Testis (tissue), 3 donors: ENCODE results near the gene ITGAE. TPM values are rescaled to one million over a fixed set of nuclear protein-coding genes. Genes with fewer than 3 reads are reported as not detected.

Source experiments
- DNase-seq: peaks from one replicate; pipeline ENCODE4 v3.0.0-alpha.2; 2019
- H3K27ac ChIP-seq, 2 donors: fragments of 200-600 bp; sonication (generic); one replicate each; pipeline ENCODE4 v1.5.1; 2019
- H3K27me3 ChIP-seq: fragments of 200-600 bp; sonication (generic); one replicate; pipeline ENCODE4 v1.5.1; 2019
- H3K36me3 ChIP-seq: fragments of 200-600 bp; sonication (generic); one replicate; pipeline ENCODE4 v1.5.1; 2017; ENCODE audit warnings: low read depth; ENCODE audit errors: missing control alignments
- H3K4me1 ChIP-seq: fragments of 200-600 bp; sonication (generic); one replicate; pipeline ENCODE4 v1.5.1; 2019
- H3K4me3 ChIP-seq, 2 donors: fragments of 200-600 bp; sonication (generic); one replicate each; pipeline ENCODE4 v1.5.1; 2017 to 2019
- H3K9me3 ChIP-seq: fragments of 200-600 bp; sonication (generic); one replicate; pipeline ENCODE4 v1.5.1; 2017
- POLR2A ChIP-seq: fragments of 450-650 bp; IDR thresholded peaks from one replicate; pipeline ENCODE4 v1.6.1; 2017; ENCODE audit warnings: antibody characterized with exemption, mild to moderate bottlenecking, moderate library complexity
- WGBS, 2 donors: methylation state at CpG; one replicate each; pipeline ENCODE4 v1.1.5; 2018; 5-methylcytosine and 5-hydroxymethylcytosine counted together
- intact Hi-C: fragments of 100-400 bp; cut with DNase I; formaldehyde crosslinking; loops from one replicate; pipeline ENCODE4 v1.15.1; 2023; ENCODE audit warnings: low total_unique reads
- polyA plus RNA-seq: library from polyadenylated mRNA; stranded (reverse); fragments of 350-450 nt; fragmentation: Illumina TruSeq; extraction: RNeasy Lipid Tissue Mini Kit (QIAGEN cat#74804); gene quantifications from one replicate; pipeline ENCODE4 v1.2.3, GENCODE V29; 2014; ENCODE audit warnings: low read depth, low replicate concordance; ENCODE audit not compliant: insufficient read depth
- total RNA-seq, 2 donors: library from RNA; depleted of rRNA; stranded (reverse); fragments of >200 nt; gene quantifications; one replicate each; pipeline ENCODE4 v1.2.3, GENCODE V29; 2016
- TF ChIP-seq, protein P1 (sequence below), 3 experiments: fragments of 450-650 bp in 2 of 3; fragments of 200-600 bp in 1 of 3; sonication (generic) in 1 of 3; IDR thresholded peaks; one replicate each; pipeline ENCODE4 v1.5.1; 2016 to 2019; ENCODE audit warnings: antibody characterized with exemption in 3 of 3, mild to moderate bottlenecking in 2 of 3, moderate library complexity in 1 of 3

ITGAE gene
- total and polyA plus RNA-seq, 3 donors from 2014 or later = 13.1 to 46.7 (median 16.1) TPM

DNA sequence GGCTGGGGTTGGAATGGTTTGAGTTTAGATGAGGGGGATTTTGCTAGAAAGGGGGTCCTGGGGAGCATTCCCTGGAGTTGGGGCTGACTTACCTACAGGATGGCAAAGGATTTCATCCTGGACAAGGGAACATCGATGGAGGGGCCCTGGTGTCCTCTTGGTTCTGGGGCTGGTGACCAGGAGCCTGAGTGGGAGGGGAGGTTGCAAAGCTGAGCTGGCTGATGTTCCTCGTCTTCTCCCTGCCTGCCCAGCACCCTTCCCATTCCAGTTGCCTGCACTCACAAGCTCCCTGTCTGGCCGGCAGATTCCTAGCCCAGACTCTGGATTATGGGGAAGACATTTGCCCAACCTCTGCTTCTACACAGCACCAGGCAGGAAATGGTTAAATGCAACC lies 37.2 kb downstream of the ITGAE start:
- Histone ChIP-seq H3K4me1 (no peaks in the 10 kb centered on the region), H3K4me3 (no peak overlapping the region), H3K36me3 (no peaks in the 10 kb centered on the region), H3K27me3 (no peaks in the 10 kb centered on the region), H3K9me3 (no peaks in the 10 kb centered on the region), H3K27ac (no peak overlapping the region)
- intact Hi-C loops = no loop called here
- TF ChIP-seq, protein P1, sequence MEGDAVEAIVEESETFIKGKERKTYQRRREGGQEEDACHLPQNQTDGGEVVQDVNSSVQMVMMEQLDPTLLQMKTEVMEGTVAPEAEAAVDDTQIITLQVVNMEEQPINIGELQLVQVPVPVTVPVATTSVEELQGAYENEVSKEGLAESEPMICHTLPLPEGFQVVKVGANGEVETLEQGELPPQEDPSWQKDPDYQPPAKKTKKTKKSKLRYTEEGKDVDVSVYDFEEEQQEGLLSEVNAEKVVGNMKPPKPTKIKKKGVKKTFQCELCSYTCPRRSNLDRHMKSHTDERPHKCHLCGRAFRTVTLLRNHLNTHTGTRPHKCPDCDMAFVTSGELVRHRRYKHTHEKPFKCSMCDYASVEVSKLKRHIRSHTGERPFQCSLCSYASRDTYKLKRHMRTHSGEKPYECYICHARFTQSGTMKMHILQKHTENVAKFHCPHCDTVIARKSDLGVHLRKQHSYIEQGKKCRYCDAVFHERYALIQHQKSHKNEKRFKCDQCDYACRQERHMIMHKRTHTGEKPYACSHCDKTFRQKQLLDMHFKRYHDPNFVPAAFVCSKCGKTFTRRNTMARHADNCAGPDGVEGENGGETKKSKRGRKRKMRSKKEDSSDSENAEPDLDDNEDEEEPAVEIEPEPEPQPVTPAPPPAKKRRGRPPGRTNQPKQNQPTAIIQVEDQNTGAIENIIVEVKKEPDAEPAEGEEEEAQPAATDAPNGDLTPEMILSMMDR (IDR thresholded peaks at IDR 0.05) = no peak
- no peak for TF ChIP-seq POLR2A
- no peak for DNase-seq
- WGBS, 2 donors = 63 to 73% methylated on average over 3 of the region's 3 CpGs

DNA sequence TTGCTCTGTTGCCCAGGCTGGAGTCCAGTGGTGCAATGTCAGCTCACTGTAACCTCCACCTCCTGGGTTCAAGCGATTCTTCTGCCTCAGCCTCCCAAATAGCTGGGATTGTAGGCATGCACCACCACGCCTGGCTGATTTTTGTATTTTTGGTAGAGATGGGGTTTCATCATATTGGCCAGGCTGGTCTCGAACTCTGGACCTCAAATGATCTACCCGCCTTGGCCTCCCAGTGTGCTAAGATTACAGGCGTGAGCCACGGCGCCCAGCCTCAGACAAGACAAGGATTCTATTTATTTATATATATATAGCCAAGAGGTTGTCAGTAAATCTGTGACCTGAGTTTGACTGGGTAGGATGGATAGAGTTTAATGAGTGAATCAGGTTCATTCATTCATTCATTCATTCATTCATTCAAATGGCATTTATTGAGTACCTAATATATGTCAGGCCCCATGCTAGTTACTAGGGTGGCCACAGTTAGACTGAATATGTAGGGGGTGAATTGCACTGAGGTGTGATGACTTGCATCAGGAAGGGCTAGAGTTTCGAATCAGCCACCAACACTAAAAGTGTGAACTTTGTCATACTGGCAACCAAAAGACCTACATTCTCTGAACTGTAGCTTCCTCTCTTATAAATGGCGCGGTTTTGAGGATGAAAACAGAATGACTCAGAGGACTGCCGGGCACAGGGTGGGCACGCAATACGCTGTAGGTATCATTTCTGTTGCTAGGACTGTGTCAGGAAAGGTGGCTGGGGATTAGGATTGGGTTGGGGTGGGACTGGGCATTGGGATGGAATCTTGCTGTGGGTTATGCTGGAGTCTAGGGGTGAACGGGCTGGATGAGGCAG lies 37.8 kb downstream of the ITGAE start:
- WGBS, 2 donors = 93 to 95% methylated on average over 14 of the region's 14 CpGs
- H3K27me3 ChIP-seq = no peaks in the 10 kb centered on the region

DNA sequence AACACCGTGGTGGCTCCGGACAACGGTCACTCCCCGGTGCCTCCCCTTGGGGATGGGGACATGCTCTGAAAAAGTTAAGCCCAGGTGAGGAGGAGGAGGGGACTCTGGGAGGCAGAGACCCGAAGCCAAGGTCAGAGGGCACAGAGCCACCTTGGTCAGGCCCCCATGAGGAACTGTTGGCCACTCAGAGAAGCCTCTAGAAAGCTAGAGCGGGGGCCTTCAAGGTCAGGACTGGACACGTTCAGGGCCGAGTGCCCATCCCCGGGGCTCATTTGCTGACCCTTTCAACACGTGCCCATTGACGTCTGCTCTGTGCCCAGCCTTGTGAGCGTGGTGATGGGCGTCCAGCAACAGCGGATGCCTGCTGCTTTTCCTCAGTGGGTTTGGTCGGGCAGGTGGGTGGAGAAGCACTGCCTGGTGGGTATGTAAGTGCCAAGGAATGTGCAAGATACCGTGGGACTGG lies 39.0 kb downstream of the ITGAE start:
- 78 to 86% methylated on average over 15 to 16 of the region's 16 CpGs for WGBS, 2 donors
- TF ChIP-seq, protein P1 (IDR thresholded peaks at IDR 0.05) = no peak
- no peak for TF ChIP-seq POLR2A
- H3K4me1 ChIP-seq = no peaks in the 10 kb centered on the region
- no peak overlapping the region for H3K4me3 ChIP-seq
- H3K9me3 ChIP-seq = no peaks in the 10 kb centered on the region
- intact Hi-C loops = no loop called here
- no peak for DNase-seq
- no peaks in the 10 kb centered on the region for H3K27me3 ChIP-seq
- no peak overlapping the region for H3K27ac ChIP-seq
- H3K36me3 ChIP-seq = no peaks in the 10 kb centered on the region

More for the DNA sequence above, 37.8 kb downstream of the ITGAE start:
- no peaks in the 10 kb centered on the region for H3K36me3 ChIP-seq
- no peak overlapping the region for H3K27ac ChIP-seq
- TF ChIP-seq, protein P1 (IDR thresholded peaks at IDR 0.05) = no peak
- no peak for TF ChIP-seq POLR2A
- H3K9me3 ChIP-seq = no peaks in the 10 kb centered on the region
- no peaks in the 10 kb centered on the region for H3K4me1 ChIP-seq
- DNase-seq = no peak
- intact Hi-C loops = no loop called here
- H3K4me3 ChIP-seq = no peak overlapping the region

DNA sequence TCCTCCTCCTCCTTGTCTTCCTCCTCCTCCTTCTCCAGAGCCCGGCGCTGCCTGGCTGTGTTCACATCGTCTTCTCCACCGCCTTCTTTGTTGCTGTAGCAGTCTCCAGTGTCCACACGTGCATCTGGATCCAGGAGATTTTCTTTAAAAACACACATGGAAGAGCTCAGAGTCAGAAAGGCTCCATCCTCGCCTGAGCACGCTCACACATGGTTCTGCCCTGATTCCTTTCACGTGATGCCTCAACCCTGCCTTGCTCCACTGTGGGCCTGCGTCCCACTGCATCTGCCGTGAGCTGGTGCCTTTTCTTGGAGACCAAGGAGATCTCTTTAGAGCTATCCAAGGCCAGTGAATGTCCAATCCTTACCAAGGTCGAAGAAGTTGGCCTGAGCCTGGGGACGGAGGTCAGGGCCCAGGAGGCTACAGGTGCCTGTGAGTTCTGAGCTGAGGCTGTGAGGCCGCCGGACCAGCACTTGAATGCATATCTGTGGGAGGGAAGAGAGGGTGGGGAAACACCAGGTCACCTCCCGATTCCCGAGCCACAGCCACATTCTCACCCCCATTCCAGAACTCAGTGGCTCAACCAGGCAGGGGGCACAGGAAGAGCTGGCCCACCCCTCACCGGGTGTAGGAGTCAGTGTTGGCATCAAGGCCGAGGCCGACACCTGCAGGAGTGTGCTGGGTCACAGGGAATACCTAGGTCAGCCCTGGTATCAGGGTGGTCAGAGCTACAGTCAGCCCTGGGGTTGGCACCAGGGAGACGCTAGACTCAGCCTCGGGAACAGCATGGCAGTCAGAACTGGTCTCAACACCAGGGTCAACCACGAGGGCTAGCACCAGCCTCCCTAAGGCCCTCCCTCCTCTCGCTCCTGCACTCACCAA lies 39.7 kb downstream of the ITGAE start:
- TF ChIP-seq POLR2A = no peak
- TF ChIP-seq, protein P1 (IDR thresholded peaks at IDR 0.05) = no peak
- no peaks in the 10 kb centered on the region for H3K36me3 ChIP-seq
- intact Hi-C loops = no loop called here
- 80 to 87% methylated on average over 20 to 23 of the region's 23 CpGs for WGBS, 2 donors
- no peaks in the 10 kb centered on the region for H3K9me3 ChIP-seq
- H3K27me3 ChIP-seq = no peaks in the 10 kb centered on the region
- H3K4me3 ChIP-seq = no peak overlapping the region
- no peak overlapping the region for H3K27ac ChIP-seq
- H3K4me1 ChIP-seq = no peaks in the 10 kb centered on the region
- no peak for DNase-seq
